ENCODE results near the gene COP1. TPM values are rescaled to one million over a fixed set of nuclear protein-coding genes. Genes with fewer than 3 reads are reported as not detected.

The COP1 gene
- polyA plus RNA-seq, 5 donors = 52.0 to 63.4 (median 57.8) TPM

- DNase-seq = no peak
Measured at GRCh38 chr1:175976865-175977642, 230.0 kb downstream of the COP1 start.

DNA sequence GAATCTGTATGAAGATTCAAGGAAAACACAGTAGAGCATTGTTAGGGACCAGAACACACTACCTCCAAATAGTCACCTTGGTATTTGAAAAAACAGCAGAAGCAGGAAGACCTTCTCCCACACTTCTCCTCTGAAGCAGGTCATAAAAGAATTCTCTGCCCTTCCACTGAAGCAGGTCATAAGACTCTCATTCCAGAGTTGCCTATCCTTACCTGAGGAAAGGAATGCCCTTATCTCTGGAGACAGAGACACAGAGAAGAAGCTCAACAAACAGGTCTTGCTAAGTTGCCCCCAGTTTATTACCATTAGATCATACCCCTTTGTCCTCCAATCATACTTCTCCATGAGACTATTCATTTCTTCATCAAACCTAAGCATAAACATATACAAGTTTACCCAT lies 237.9 kb downstream of the COP1 start:
- DNase-seq = no peak

- DNase-seq = no peak
Measured at GRCh38 chr1:175968486-175969172, 238.5 kb downstream of the COP1 start.

- DNase-seq = no peak
Measured at GRCh38 chr1:175963740-175964139, 243.3 kb downstream of the COP1 start.

GRCh38 chr1:175960169-175960568 lies 246.9 kb downstream of the COP1 start:
- DNase-seq = no peak

DNA sequence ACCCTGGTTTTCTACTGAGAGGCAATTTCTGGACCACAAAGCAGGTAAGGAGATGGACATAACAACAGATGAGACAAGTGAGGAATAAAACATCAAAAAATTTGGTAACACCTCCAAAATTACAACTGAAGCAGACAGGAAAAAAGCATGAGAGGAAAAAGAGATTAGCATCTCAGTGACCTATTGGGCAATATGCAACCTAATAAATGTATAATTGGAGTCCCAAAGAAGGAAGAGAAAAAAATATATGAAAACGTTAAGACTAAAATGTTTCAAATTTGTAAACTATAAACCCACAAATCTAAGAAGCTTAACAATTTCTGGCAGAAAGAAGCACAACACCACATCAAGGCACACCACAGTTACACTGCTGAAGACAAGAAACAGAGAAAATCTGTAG lies 255.5 kb downstream of the COP1 start:
- no peak for DNase-seq

GRCh38 chr1:175947771-175948170 lies 259.3 kb downstream of the COP1 start:
- DNase-seq = no peak

DNA sequence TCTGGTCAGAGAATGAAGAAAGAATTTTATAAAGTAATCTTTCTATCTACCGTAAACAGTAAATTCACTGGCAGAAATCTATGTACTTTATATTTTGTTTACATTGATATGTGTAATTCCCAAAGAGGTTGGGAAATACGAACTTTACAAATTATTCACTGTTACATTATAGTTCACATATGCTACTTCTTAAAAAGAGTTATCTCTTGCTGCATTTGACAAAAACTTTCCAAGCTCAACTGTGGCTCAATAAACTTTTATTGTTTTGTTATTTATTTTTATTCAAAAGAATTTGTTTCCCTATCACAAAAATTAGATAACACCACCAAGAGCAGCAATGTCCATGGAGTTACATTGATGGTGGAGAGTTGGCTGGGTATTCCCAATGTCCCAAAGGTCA lies 262.5 kb downstream of the COP1 start:
- DNase-seq = peak; percentile 14 to 28

- no peak for DNase-seq
Measured at GRCh38 chr1:175941164-175941563, 265.9 kb downstream of the COP1 start.

- no peak for DNase-seq
Measured at GRCh38 chr1:175936736-175937135, 270.4 kb downstream of the COP1 start.

GRCh38 chr1:175935566-175936115 lies 271.4 kb downstream of the COP1 start:
- no peak for DNase-seq

GRCh38 chr1:175935166-175935565 lies 271.9 kb downstream of the COP1 start:
- no peak for DNase-seq

DNA sequence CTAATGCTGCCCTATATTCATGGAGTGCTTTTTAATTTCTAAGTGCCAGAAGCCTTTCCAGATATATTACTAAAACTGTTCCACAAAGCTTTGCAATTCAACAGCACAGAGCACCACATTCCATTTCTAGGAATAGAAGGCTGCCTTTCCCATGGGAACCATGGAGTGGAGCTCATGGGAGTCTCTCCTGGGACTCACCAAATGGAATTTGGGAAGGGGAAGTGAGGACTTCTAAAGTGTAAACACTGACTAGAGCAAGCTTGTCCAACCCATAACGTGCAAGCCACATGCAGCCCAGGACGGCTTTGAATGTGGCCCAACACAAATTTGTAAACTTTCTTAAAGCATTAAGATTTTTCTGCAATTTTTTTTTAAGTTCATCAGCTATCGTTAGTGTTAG lies 273.3 kb downstream of the COP1 start:
- DNase-seq = no peak

DNA sequence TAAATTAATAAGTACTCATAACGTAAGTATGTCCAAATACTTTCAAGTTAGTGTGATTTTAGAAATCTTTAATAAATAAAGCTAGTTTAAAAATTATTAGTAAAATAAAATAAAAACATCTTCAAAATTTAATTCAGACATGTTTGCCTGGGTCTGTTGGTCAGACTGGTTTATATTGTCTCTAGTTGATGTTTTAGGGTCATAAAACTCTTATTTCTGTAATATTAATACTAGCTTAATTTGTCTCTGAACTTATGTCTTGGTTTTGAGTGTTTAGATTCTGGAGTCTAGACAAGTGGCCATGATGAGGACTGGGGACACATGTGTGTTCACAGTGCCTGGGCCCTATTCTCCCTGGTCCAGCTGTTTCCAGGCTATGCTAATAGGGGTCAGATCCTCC lies 279.1 kb downstream of the COP1 start:
- no peak for DNase-seq

- DNase-seq = no peak
Measured at GRCh38 chr1:175922254-175922881, 284.7 kb downstream of the COP1 start.

DNA sequence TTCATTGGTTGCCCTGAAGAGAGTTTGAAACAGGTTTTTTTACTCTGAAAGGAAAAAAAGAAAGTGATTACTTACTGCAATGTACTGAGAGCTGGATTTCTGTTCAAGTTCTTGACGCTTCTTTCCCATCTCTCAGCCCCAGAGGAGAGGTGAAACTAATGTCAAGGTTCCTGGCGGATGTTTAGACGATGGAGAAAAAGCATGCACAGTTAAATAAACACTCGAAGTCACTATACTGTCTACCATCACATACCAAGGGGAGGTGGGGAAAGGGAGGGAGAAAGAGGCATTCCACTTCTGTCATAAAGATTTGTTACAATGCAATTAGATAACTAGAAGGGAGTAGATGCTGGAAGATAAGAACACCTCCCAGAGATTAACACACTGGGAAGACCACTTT lies 286.7 kb downstream of the COP1 start:
- DNase-seq = no peak

DNA sequence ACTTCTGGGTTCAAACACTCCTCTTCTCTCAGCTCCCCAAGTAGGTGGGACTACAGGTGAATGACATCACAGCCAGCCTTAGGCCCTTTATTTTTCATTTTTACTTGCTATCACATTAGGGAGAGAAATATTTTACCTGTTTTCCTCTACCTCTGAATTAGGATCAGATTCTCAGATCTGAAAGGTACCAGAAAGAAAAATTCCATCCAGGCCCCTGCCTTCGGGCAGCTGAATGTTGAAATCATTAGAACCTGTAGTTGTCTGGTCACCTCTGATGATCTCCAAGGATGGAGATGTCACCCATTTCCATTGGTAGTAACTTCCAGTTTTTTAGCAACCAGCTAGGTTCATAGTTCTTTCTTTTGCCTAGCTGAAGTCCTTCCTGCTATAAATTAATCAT lies 288.1 kb downstream of the COP1 start:
- DNase-seq = no peak

GRCh38 chr1:175918364-175918801 lies 288.7 kb downstream of the COP1 start:
- DNase-seq = no peak

- DNase-seq = no peak
Measured at GRCh38 chr1:175914115-175914514, 293.0 kb downstream of the COP1 start.

DNA sequence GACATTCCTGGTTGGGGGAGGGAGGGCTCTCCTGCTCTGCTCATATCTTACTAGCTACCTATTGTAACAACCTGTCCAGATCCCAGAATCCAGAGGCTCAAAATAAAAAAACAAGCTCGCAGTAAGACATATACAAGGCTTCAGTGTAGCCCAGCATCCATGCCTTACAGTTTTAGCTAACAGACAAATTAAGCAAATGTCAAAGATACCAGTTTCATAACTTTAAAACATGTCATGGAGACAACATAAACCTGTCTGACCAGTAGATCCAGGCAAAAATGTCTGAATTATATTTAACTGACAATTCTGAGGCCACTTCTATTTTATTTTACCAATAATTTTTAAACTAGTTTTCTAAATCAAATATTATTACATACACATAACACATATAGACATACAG lies 295.9 kb downstream of the COP1 start:
- no peak for DNase-seq

GRCh38 chr1:175906370-175906769 lies 300.7 kb downstream of the COP1 start:
- no peak for DNase-seq

DNA sequence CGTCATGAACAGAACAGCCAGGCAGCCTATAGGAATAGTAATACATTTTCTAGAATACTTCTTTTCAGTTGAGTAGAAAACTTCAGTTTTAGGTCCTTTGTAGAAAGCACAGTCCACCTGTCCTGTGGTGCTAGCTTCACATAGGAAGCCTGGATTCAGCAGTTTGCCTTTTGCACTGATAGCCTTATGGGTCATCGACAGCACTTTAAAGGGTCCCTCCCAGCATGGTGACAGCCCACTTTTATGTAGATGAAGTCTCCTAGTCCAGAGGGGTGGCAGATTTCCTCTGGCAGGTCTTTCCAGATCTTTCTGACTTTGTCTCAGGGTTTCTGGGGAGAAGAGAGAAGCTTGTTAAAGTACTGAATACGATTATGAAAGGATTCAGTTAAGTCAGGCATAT lies 302.3 kb downstream of the COP1 start:
- DNase-seq = no peak

DNA sequence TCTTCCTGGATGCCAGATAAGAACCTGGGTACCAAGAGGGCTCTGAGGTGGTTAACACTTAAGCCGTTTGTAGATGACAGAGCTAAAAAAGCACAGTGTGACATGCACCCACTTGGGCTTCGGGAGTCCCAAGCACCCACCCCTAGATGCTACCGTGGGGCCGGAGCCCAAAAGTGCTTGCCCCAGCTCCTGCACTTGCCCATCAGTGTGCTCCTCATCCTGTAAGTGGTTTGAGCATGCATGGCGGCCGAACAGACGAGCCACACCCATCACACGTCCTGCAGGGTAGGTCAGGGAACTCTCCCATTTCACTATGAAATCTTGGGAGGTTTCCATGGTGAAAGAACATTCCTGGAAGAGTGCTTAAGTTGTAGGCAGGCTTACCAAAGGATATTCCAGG lies 304.8 kb downstream of the COP1 start:
- DNase-seq = no peak

Data from right lung (tissue), 5 donors.